Small intestine (tissue), 7 donors: ENCODE data around the gene LHFPL6. TPM values are rescaled to one million over a fixed set of nuclear protein-coding genes. Genes with fewer than 3 reads are reported as not detected.

ENCODE experiments used
- DNase-seq, 2 donors: peaks; one replicate each; pipeline versions ENCODE4 v3.0.0 to v3.0.0-alpha.2; 2013
- FAIRE-seq: peaks from 2 replicates; lab custom pipeline; 2012; peaks lifted over from hg19 to GRCh38; lab: Jason Lieb, UNC
- H3K27ac ChIP-seq, 3 donors: one replicate each; pipeline ENCODE4 v1.5.1; 2013; ENCODE audit warnings: low read length in 2 of 3, mild to moderate bottlenecking in 2 of 3, control low read depth in 1 of 3, inconsistent platforms in 1 of 3, low read depth in 1 of 3, moderate library complexity in 1 of 3
- H3K27me3 ChIP-seq, 3 donors: one replicate each; pipeline ENCODE4 v1.6.1; 2013; ENCODE audit warnings: low read length in 3 of 3, inconsistent platforms in 1 of 3; ENCODE audit not compliant: control insufficient read depth in 3 of 3, insufficient read depth in 3 of 3
- H3K36me3 ChIP-seq, 3 donors: one replicate each; pipeline ENCODE4 v1.6.1; 2013; ENCODE audit warnings: low read length in 3 of 3, inconsistent platforms in 1 of 3, low read depth in 1 of 3, mild to moderate bottlenecking in 1 of 3, moderate library complexity in 1 of 3; ENCODE audit not compliant: control insufficient read depth in 3 of 3, insufficient read depth in 2 of 3
- H3K4me1 ChIP-seq, 3 donors: one replicate each; pipeline ENCODE4 v1.6.1; 2013; ENCODE audit warnings: low read length in 2 of 3, inconsistent platforms in 1 of 3, low read depth in 1 of 3, mild to moderate bottlenecking in 1 of 3, moderate library complexity in 1 of 3; ENCODE audit not compliant: control insufficient read depth in 3 of 3, insufficient read depth in 2 of 3
- H3K4me3 ChIP-seq, 3 donors: one replicate each; pipeline ENCODE4 v1.5.1; 2013; ENCODE audit warnings: low read length in 3 of 3, control low read depth in 1 of 3, inconsistent platforms in 1 of 3, low read depth in 1 of 3, mild to moderate bottlenecking in 1 of 3, moderate library complexity in 1 of 3
- H3K9me3 ChIP-seq, 2 donors: one replicate each; pipeline ENCODE4 v1.6.1; 2013; ENCODE audit warnings: low read depth in 1 of 2, low read length in 1 of 2; ENCODE audit not compliant: control insufficient read depth in 2 of 2, insufficient read depth in 1 of 2
- WGBS, 3 donors: extraction: QIAGEN DNeasy Blood & Tissue Kit; methylation state at CpG; one replicate each; pipeline ENCODE4 v1.1.7; 2013; 5-methylcytosine and 5-hydroxymethylcytosine counted together
- polyA plus RNA-seq, 4 donors: library from polyadenylated mRNA; stranded (reverse) in 3 of 4; unstranded in 1 of 4; fragments of 200-250 nt in 3 of 4; fragments of 120-200 nt in 1 of 4; gene quantifications; one replicate each; pipeline versions ENCODE4 v1.2.1 to v1.2.3, GENCODE V29; 2013
- donor health status: healthy with polysubstance abuse.
- donor health status: control.
- donor health status: control.
- donor health status: Bipolar disorder and iron deficiency.
- donor health status: healthy.

LHFPL6 gene
- polyA plus RNA-seq, 4 donors: 0.22 to 19.9 (median 5.1) TPM

DNA sequence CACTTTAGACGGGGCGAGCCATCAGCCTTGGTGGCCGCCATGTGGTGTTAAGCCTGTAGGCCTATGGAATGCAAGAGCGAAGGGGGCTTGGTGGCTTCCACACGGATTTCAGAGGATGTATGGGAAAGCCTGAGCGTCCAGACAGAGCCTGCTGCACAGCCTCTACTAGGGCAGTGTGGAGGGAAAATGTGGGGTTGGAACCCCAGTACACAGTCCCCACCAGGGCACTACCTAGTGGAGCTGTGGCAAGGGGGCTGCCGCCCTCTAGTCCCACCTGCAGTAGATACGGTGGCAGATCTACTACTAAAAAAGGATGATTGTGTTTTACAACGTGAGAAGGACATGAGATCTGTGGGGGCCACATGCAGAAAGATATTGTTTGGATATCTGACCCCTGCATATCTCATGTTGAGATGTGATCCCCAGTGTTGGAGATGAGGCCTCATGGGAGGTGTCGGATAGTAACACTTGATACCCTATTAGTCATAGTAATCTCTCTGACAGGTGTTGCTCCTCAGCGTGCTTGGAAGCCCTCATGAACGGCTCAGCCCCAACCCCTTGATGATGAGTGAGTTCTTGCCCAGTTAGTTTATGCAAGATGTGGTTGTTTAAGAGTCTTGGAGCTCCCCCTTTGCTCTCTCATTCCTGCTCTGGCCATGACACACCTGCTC lies 45.6 kb downstream of the LHFPL6 start:
- H3K4me1 ChIP-seq: no peaks in the 10 kb centered on the region
- 86 to 89% (median 88%) methylated on average over 12 of the region's 12 CpGs for WGBS, 3 donors
- no peak overlapping the region for H3K27ac ChIP-seq
- DNase-seq (no peak), FAIRE-seq (no peak)
- no peak overlapping the region for H3K4me3 ChIP-seq
- H3K9me3 ChIP-seq: no peaks in the 10 kb centered on the region
- no peaks in the 10 kb centered on the region for H3K36me3 ChIP-seq
- H3K27me3 ChIP-seq: no peaks in the 10 kb centered on the region

DNA sequence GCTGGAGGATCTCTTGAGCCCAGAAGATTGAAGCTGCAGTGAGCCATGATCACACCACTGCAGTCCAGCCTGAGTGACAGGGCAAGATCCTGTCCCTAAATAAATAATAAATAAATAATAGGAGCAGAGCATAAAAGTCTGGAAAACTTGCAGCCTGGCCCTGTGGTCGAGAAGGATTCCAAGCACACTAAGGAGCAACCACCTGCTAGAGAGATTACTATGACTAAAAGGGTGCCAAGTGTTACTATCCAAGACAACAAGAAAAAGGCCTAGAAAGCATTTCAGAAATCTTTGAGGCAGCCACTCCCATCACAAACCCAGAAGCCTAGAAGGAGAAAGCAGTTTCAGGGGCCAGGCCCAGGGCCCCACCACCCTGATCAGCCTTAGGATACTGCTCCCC lies 46.1 kb downstream of the LHFPL6 start:
- no peak overlapping the region for H3K4me3 ChIP-seq
- WGBS, 3 donors: 18 to 67% (median 45%) methylated on average over 1 of the region's 1 CpG
- no peak for FAIRE-seq
- no peaks in the 10 kb centered on the region for H3K9me3 ChIP-seq
- no peak overlapping the region for H3K27ac ChIP-seq
- H3K27me3 ChIP-seq: no peaks in the 10 kb centered on the region
- no peaks in the 10 kb centered on the region for H3K4me1 ChIP-seq
- no peaks in the 10 kb centered on the region for H3K36me3 ChIP-seq
- no peak for DNase-seq

DNA sequence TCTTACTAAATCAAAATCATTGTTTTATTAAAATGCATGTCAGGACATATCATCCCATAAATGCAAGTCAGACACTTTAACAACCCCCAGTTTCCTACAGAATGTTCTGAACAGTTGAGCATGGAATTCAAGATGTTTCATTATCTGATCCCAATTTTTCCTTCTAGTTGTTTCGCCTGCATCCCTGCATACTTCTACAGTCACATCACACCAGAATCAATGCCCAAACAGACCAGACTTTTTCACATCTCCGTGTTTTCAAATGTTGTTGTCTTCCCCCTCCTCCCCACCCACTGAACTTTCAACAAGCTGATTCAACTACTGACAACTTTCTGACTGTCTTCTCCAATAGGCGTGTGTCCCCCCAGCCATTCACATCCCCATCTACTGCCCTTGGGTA lies 48.6 kb downstream of the LHFPL6 start:
- no peak for FAIRE-seq
- H3K4me3 ChIP-seq: no peak overlapping the region
- H3K27me3 ChIP-seq: no peaks in the 10 kb centered on the region
- WGBS, 3 donors: 80 to 86% (median 84%) methylated on average over 3 of the region's 3 CpGs
- no peaks in the 10 kb centered on the region for H3K9me3 ChIP-seq
- DNase-seq: no peak
- H3K4me1 ChIP-seq: no peaks in the 10 kb centered on the region
- no peaks in the 10 kb centered on the region for H3K36me3 ChIP-seq
- no peak overlapping the region for H3K27ac ChIP-seq

DNA sequence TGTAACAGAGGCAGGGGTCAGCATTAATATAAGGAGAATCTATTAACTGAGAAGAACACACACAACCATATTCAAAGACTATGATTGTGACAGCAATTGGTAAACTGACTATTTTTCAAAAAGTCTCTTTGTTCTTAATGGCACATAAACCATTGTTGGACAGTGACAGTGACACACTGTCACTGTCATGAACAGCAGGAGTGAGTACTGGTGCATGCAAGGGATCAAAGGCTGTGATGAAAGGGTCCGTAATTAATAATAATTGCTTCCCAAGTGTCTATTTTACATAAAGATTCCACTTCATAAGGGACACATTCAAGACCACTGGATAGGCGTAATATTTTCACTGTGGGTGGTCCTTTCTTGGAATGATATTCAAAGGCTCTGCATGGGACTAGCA lies 50.7 kb downstream of the LHFPL6 start:
- no peaks in the 10 kb centered on the region for H3K36me3 ChIP-seq
- H3K9me3 ChIP-seq: no peaks in the 10 kb centered on the region
- FAIRE-seq: no peak
- H3K4me1 ChIP-seq: no peaks in the 10 kb centered on the region
- H3K27me3 ChIP-seq: no peaks in the 10 kb centered on the region
- H3K4me3 ChIP-seq: no peak overlapping the region
- H3K27ac ChIP-seq: no peak overlapping the region
- WGBS, 3 donors: 89 to 98% (median 91%) methylated on average over 2 of the region's 2 CpGs
- no peak for DNase-seq

DNA sequence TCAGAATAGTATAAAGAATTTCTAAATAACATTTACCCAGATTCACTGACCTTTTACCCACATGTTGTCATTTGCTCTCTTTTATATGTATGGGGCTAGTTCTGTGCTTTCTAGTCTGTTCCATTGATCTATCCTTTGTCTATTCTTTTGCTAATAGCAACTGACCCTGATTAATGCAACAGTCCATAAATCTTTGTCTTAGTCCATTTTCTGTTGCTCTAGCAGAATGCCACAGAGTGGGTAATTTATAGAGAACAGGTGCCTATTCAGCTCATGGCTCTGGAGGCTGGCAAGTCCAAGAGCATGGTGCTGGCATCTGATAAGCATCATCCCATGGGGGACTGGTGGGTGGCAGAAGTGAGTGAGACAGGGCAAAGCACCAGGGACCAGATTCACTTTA lies 52.1 kb downstream of the LHFPL6 start:
- Histone ChIP-seq H3K27me3 (no peaks in the 10 kb centered on the region), H3K9me3 (no peaks in the 10 kb centered on the region), H3K4me1 (no peaks in the 10 kb centered on the region), H3K4me3 (no peak overlapping the region), H3K27ac (no peak overlapping the region), H3K36me3 (no peaks in the 10 kb centered on the region)
- FAIRE-seq: no peak
- DNase-seq: no peak

DNA sequence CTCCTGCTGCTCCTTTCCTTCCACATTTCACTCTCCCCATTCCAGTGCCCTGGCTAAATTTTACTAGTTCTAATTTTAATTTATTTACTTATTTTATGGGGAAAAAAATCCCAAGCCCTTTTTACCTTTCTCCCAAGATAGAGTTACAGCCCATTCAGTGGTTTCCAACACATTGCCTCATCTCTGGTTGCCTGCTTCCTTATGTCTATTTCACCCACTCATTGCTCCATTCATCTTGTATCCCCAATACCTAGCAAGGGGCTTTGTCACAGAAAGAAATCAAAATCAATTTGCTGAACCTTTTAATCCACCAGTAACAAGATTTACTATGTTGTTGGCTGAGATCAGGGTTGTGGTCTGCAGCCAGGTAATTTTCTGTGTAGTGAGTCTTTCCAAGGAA lies 55.9 kb downstream of the LHFPL6 start:
- no peaks in the 10 kb centered on the region for H3K36me3 ChIP-seq
- no peaks in the 10 kb centered on the region for H3K9me3 ChIP-seq
- no peaks in the 10 kb centered on the region for H3K27me3 ChIP-seq
- FAIRE-seq (no peak), DNase-seq (no peak)
- H3K4me1 ChIP-seq: no peaks in the 10 kb centered on the region
- H3K4me3 ChIP-seq: no peak overlapping the region
- H3K27ac ChIP-seq: no peak overlapping the region

DNA sequence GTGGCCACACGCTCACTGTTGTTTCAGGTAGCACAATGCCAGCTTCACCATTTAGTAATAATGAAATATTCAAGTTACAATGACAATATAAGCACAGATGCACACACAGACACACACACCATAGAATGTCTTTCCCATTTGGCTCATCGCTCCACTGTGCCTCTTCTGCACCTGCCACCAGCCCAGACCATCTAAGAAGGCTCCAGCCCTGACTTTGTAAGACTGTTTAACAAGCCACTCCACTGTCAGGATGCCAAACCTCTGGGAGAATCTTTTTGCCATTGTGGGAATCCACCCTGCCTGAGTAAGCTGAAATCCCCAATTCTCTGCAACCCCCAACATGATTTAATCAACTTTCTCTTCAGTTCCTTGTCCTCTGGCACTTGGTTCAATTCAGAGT lies 60.6 kb downstream of the LHFPL6 start:
- Histone ChIP-seq H3K36me3 (no peaks in the 10 kb centered on the region), H3K9me3 (no peaks in the 10 kb centered on the region), H3K4me1 (no peaks in the 10 kb centered on the region), H3K27me3 (no peaks in the 10 kb centered on the region), H3K4me3 (no peak overlapping the region), H3K27ac (no peak overlapping the region)
- DNase-seq (no peak), FAIRE-seq (no peak)
- 86 to 93% (median 87%) methylated on average over 2 of the region's 2 CpGs for WGBS, 3 donors

DNA sequence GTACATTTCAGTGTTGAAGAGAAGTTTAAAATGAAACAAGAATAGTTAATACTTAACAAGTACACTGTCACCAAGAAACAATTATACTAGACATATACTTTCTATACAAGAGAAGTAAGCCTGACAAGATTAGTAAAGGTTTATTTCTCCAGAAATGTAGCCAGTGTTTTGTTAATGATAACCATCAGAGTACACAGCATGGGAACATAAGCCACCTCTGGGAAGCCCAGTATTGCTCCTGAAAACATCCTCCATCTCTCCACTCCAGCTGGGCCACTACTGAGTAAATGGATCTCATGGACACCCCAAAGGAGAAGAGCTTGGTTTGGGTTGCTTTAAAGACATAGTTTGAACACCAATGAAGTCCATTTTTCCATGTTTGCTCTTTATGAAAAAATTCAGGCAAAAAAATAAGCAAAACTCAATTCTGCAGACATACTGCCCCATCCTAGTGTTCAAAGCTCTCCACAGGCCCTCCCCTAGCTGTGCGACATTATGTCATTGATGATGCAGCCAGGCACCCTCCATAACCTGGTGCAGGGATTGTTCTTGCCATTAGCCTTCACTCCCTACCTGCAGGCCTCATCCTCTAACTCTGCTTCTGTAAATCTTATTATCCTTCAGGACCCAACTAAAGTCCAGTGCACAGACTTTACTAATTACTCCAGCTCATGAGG lies 61.9 kb downstream of the LHFPL6 start:
- H3K27me3 ChIP-seq: no peaks in the 10 kb centered on the region
- no peak overlapping the region for H3K4me3 ChIP-seq
- FAIRE-seq (no peak), DNase-seq (no peak)
- no peaks in the 10 kb centered on the region for H3K4me1 ChIP-seq
- no peaks in the 10 kb centered on the region for H3K9me3 ChIP-seq
- H3K36me3 ChIP-seq: no peaks in the 10 kb centered on the region
- no peak overlapping the region for H3K27ac ChIP-seq
- WGBS, 3 donors: 95 to 100% (median 100%) methylated on average over 1 of the region's 1 CpG
